ENCODE data around the gene C1QTNF8.

C1QTNF8 gene, protein sequence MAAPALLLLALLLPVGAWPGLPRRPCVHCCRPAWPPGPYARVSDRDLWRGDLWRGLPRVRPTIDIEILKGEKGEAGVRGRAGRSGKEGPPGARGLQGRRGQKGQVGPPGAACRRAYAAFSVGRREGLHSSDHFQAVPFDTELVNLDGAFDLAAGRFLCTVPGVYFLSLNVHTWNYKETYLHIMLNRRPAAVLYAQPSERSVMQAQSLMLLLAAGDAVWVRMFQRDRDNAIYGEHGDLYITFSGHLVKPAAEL
- long read RNA-seq, donor 1, result 0 reads
- long read RNA-seq, donor 2, result 0 reads
- long read RNA-seq, donor 3, result 0 reads
- long read RNA-seq, donor 4, result 0 reads
- long read RNA-seq, donor 5, result 0 reads
- long read RNA-seq, donor 6, result 0 reads
- long read RNA-seq, donor 7, result 0 reads
- long read RNA-seq, donor 8, result 0 reads

DNA sequence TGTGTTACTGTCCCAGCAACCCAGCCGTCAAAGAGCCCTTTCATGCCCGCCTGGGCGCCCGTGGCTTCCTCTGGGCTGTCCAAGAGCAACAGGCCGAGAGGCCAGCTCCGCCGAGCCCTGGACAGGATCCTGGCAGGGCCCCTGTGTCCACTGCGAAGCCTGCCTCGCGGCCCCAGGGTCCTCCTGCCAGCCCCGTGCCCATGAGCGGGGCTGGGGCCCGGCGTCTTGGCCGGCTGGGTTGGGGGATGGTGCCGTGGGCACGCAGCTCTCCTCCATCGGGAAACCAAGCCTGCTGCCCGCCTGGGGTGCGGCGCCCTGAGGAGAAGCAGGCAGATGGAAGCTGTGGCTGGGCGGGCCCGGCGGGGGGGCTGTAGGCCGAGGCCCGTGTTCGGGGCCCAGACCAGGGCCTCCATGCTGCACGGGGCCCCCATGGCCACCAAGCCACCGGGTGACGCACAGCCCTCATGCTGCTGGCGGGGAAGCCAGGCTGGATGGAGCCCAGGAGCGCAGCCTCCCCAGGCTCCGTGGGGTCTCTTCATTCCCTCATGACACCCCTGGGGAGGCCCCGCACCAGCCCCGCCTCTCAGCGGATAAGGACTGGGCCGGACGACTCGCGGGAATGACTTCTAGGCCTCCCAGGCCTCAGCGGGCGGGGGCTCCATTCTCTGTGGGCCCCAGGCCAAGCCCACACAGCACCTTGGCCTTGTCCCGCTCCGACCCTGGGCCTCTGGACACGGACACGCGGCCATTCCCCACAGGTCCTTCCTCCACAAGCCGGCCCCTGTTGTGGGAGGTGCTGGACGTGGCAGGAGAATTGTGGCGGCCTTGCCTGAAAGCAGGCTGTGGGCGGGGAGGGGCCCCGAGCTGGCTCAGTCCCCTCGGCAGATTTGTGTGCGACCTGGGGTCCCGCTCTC lies at the start of gene C1QTNF8:
C1QTNF8 (minus strand) TSS at position 76 of the 914 bp plus-strand sequence. CDS start 1,322 bp downstream, outside the sequence.
- DNase-seq, result no peak

DNA sequence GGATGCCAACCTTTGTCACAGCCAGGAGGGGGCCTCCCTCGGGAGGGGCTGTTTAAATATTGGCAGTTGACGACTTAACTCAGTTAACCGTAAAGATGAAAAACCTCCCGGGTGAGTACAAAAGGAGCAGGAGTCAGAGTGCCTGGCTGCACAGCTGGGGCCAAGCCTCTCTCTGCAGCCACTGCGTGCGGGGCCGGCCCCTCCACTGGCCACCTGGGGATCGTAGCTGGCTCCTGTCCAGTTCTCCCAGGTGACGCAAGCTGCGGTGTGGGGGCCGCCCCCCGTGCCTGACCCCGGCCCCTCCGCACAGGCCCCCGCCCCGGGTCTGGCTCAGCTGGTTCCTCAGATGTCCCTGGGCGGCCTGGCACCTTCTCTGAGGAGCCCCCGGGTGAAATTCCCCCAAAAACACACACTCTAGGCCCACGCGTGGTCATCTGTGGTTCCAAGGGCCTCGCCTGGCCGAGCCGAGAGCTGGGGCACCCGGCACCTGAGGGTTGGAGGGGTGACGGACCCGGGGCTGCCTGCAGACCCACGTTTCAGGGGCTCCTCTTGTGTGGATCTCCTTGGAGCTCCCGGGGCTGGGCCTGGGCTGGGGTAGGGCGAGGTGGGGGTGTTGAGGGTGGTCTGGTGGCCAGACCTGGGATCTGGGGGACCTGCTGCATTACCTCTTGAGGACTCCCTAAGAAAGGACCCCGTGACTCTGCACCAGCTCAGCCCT lies 49.5 kb upstream of the C1QTNF8 start:
- no peak for DNase-seq

DNA sequence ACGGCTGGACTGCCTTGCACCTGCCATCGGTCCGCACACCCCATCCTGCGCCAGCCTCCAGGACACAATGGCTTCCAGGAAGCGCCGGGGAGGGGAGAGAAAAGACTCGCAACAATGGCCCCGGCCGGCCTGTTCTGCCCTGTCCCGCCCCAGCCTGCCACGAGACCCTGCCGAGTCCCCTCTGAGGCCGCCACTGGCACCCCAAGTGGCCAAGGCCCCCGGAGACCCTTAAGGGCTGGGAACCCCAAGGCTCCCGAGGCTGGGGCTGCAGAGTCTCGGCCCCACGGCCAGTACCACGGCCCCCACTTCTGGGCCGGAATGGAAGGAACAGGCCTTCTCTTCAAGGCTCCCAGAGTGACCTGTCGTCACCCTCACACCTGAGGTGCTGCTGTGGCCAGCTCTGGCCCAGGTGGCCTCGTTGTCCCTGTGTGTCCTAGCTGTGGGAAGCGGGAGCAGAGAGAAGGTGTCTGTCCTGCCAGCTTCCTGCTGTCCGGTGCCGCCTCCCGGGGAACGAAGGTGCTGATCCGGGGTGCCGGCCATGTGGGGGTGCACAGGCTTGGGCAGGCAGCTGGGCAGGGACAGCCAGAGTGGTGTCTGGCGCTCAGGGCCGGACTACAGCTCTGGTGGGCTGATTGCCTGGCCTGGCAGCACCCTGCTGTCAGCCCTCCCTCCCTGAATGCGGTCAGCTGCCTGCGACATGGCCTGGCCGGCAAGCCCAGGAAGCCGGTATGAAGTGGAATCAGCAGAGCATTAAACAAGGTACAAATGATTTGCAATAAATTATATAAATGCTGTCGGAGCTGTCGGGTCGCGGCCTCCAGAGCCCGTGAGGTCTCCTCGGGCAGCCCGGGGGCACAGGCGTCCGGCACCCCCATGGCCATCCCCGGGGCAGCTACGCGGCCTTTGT lies 48.7 kb upstream of the C1QTNF8 start:
- peak; percentile 62 for DNase-seq

DNA sequence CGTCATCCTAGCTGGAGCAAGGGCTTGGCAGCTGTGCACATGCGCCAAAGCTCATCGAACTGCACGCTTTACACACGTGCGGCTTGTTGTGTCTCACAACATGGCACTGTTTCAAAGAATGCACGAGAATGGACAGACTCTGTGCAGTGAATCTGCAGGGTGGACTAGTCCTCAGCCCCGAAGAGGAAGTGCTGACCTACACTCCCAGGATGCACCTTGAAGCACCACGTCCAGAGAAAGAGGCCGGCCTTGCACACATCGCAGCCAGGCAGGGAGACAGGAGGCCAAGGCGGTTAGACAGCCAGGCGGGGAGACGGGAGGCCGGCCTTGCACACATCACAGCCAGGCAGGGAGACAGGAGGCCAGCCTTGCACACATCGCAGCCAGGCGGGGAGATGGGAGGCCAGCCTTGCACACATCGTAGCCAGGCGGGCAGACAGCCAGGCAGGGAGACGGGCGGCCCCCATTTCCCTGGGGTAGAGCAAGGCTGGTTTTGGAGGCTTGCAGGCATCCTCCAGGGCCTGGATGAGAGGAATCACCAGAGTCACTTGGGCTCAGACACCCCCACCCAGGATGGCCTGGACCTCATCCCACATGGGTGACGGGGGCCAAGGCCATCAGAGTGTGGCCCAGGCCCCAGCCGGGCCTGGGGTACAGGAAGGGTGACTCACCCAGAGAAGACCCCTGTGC lies 47.9 kb upstream of the C1QTNF8 start:
- DNase-seq, result no peak

DNA sequence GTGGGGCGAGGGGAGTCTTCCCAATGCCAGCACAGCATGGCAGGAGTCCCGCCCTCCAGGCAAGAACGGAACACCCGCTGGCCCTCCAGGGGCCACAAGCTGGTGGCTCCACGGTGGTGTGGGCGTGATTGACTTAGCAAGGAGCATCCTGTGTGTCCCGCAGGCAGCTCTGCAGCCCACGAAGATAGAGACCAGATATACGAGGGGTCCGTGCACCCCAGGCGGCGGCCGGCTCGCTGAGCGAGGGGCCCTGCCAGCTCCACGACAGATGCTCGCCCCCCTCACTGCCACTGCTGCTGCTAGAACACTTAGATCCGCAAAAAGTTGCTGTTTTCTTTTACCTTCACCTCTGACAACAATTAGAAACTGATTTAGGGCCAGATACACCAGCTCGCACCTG lies 46.9 kb upstream of the C1QTNF8 start:
- no peak for DNase-seq

DNA sequence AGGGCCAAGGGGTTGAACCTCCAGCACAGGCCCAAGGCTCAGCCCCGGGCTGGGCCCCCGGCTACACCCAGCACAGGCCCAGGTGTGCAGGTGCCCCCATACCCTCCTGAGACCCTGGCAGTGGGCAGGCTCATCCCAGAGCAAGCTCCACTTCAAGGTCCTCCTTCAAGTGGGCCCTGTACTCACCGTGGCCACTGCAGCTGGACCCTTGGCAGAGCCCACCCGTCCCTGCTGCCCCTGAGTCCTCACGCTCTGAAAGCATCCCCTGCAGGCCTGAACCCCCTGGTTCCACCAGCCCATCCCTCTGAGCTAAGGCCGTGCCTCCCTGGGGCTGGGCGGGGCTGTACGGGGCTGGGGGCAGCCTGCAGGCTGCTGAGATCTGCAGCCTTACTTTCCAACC lies 45.7 kb upstream of the C1QTNF8 start:
- DNase-seq, result no peak

DNA sequence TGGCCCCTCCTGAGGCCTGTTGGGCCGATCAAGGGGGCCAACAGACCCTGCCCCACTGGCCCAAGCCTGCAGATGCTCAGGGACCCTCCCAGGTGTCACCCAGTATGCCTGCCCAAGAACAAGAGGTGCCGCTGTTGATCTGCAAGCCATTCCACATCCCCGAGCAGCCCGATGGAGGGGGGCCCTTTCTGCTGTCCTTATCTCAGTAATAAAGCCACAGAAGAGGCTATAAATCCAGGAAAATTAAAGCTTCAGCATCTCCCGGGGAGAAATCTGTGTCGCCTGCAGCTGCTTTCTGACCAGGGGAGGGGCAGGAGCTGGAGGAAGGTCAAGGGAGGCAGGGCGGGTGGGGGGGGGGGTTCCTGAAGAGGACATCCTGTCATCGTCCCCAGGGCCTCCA lies 45.1 kb upstream of the C1QTNF8 start:
- DNase-seq, result no peak

DNA sequence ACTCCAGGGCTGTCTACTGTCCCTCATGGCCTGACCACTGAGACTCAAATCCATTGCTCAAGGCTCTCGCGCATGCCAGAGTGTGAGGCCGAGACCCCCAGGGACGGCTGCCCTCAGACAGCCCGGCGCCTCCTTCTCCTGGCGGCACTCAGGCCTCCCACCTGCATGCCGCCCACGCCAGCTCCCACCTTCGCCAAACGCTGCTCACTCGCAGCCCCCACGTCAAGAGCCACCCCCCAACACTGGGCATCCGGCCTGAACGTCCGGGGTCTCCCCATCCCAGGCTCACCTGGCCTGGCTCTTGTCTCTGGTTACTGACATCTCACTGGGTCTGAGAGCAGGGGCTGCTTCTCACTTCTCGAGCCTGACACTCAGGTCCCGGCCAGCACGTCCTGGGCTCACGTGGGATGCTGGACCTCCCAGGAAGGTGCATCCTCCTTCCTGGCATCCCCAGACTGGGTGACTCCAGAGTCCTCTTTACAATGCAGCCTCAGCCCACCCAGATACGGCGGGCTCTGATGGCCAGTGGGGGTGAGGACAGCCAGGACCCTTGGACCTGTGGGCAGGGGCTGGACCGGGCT lies 44.6 kb upstream of the C1QTNF8 start:
- no peak for DNase-seq

DNA sequence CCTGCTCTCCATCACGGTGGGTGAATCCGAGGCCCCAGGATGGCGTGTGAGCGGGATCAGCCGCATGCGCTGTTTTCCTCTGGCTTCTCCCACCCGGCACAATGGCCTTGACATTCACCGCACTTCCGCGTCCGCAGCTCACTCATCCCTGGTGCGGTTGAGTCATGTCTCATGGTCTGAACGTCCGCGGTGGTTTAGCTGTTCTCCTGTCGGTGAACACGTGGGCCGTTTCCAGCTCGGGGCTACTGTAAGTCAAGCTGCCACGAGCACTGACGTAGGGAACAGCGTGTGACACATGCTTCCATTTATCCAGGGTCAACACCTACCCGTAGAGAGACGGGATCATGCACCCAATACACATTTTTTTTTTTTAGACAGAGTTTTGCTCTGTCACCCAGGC lies 41.6 kb upstream of the C1QTNF8 start:
- no peak for DNase-seq

DNA sequence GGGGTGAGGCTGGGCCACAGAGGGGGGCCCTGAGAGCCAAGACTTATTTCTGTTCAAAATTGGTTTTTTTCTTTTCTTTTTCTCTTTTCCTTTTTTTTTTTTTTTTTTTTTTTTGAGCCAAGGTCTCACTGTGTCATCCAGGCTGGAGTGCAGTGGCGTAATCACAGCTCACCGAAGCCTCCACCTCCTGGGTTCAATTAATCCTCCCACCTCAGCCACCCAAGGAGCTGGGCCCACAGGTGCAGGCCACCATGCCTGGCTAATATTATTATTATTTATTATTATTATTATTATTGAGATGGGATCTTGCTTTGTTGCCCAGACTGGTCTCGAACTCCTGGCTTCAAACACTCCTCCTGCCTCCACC lies 39.4 kb upstream of the C1QTNF8 start:
- DNase-seq, result no peak

DNA sequence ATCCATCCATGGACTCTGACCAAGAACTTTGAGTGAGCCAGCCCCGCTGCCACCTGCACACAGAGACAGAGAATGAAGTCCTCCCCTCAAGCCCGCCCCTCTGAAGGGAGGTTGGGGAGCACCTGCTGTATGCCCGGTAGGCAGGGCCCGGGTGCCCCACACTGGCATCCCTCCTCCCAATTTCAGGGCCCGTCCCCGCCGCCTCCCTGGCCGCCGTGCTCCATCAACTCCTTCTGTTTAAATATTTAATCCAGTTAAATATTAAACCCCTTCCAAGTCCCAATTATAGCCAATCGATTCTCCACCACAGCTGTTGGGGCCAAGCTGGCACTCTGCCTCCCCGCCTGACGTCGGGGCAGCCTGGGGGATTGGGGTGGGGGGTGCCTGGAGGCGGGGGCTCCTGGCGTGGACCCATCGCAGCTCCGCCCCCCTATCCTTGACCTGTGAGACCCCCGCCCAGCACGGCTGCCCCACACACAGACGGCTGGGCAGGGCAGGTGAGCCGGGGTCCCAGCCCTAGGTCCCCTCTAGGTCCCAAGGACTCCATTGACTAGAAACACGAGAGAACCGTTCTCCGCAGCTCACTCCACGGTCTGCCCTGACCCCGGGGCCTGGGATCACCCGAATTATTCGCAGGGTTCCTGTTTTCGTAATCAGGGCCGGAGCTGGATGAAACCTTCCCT lies 38.9 kb upstream of the C1QTNF8 start:
- DNase-seq, result no peak

DNA sequence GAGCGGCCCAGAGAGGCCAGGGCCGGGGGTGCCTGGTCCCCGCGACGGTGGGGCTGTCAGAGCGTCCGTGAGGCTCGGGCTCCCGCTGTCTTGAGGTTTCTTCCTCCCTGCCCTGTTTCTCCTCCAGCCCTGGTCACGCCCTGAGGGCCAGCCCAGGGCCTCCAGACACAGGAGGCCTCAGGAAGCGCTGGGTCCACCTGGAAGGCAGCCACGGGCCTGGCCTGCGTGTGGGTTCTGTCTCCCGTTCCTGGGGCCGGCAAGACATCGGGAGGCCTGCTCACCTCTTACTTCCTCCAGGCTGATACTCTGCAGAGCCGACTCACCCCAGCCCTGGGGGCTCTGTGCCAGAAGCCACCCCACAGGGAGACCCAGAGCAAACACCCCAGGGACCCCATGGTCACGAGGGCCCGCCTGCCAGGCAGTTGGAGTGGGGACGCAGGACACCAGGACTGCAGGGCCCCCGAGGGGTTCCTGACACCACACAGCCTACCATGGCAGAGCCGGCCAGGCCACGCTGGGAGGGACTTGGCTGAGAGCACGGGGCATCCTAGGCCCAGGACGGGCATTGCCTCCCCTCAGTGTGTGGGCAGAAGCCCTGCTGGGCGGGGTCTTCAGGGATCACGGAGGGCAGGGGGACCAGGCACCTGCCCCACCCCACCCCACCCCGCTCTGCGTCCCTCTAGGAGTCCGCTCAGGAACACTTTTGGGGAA lies 37.9 kb upstream of the C1QTNF8 start:
- no peak for DNase-seq

DNA sequence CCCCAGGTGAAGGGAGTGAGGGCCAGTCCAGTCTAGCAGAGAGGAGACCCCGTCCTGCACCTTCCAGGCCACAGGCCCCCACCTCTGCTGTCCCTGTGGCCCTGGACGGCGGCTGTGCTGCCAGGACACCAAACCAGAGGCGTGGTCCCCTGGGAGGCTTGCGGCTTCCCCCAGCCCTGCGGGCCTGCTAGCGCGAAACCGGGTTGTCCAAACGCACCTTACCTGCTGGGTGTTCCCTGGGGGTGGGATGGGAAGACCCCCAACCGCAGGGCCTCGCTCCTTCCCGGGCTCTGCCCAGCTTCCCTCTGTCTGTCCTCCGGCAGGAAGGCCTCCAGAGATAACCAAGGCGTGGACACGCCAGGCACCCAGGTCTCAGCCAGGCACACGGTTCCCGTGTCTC lies 37.2 kb upstream of the C1QTNF8 start:
- no peak for DNase-seq

DNA sequence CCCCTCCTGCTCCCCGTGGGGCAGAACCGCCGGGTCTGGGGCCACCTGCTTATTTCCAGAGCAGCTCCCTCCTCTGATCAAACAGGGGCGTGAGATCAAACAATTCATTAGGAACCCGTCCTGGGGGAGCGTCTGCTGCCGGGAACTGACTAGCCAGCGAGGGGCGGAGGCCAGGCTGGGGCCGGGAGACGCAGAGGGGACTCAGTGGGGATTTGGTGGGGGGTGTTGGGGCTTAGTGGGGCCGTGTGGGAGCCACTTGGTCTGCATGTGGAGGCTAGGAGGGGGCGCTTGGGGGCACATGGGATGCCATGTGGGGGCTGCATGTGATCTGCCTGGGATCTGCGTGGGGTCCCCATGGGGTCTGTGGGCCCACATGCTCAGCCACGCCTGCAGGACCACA lies 36.4 kb upstream of the C1QTNF8 start:
- DNase-seq, result no peak

DNA sequence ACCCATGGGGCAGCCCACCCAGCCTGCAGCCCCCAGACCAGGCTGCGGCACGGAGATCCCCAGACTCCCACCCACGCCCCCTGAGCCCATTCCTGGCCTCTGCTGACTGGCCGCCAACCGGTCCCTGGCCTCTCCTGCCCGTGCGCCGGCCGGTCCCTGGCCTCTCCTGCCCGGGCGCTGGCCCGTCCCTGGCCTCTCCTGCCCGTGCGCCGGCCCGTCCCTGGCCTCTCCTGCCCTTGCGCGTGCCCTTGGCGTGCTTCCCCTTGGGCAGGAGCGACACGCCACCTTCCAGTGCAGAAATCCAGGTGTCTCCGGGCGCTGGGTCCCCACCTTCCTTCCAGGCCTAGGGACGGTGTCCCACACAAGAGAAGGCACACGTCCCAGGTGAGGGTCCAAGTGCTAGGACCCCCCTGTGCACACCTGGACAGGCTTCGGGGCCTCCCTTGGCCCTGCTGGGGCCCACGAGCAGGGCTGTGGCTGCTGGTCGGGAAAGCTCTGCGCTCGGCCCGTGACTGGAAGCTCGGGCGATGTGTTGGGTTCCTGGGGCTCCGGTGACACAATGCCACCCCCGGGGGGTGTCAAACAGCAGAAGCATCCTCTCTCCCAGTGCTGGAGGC lies 35.4 kb upstream of the C1QTNF8 start:
- DNase-seq, result no peak

DNA sequence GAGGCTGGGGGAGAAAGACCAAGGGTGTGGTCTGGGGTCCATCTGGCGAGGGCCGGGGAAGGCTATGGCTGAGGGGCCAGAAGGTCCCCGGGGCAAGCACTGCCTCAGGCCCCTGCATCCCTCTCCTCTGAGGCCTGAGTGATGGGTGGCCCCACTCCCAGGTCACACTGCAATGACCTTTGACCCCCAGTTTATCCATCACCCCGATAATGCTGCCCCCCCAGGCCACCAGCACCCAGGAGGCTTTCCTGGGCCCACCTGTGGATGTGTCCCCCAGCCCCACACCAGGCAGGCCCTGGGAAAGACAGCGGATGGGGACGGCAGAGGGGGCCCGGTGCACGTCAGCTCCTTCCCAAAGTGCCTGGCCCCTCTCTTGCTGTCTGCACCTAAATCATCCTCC lies 34.3 kb upstream of the C1QTNF8 start:
- DNase-seq, result no peak

DNA sequence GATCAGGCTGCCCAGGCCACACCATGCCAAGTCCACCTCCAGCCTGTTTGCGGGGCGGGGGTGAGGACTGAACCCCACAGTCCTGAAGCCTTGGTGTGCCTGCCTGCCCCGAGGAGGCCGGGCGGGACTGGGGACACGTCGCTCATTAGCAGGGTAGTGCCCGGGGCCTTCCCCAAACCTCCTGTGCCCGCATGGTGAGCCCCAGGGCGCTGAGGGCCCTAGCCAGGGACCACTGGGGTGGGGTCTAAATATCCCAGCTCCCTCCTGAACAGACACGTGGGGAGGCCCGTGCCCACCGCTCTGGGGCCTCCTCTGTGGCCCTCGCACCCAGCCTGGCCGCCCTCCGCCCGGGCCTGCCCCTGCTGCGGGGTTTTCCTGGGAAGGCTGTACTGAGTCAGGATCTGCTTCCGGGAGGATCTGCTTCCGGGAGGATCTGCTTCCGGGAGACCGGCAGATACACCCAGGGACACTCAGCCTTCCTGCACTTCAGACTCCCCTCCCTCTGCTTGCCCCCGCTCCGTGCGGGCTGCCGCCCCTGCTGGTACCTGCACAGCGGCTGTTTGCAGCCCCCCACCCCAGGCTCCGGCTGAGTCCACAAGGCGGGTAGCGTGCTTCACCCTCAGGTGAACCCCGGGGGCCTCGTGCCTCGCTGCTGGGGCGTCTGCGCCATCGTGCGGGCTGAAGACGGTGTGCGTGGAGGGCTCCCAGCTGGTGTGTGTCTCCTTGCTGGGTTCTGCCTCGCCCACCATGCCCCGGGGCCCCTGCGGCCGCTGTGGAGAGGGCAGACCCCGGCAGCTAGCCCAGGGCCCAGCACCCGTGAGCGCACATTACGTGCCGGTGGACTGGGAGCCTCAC lies 33.3 kb upstream of the C1QTNF8 start:
- DNase-seq, result no peak

All from right kidney (tissue), 9 donors.